GM23248 (cell line): ENCODE results near the gene STARD10. TPM values are rescaled to one million over a fixed set of nuclear protein-coding genes. Genes with fewer than 3 reads are reported as not detected.

Experiments used
- DNase-seq: peaks from one replicate; pipeline ENCODE4 v3.0.0-alpha.2; 2015
- H2AFZ ChIP-seq: fragments of 200-600 bp; sonication (generic); 2 replicates; pipeline ENCODE4 v1.6.1; 2016; ENCODE audit warnings: antibody characterized with exemption
- H3F3A ChIP-seq: fragments of 200-600 bp; sonication (generic); 2 replicates; pipeline ENCODE4 v1.6.1; 2016; ENCODE audit warnings: mild to moderate bottlenecking, antibody characterized with exemption, mixed run types; ENCODE audit not compliant: insufficient read depth
- H3K27ac ChIP-seq: fragments of 200-600 bp; sonication (generic); 2 replicates; pipeline ENCODE4 v1.5.1; 2016; ENCODE audit warnings: mild to moderate bottlenecking
- H3K27me3 ChIP-seq: fragments of 200-600 bp; sonication (generic); replicated peaks from 2 replicates; pipeline ENCODE4 v1.6.1; 2016; ENCODE audit warnings: mild to moderate bottlenecking; ENCODE audit not compliant: insufficient read depth
- H3K36me3 ChIP-seq: fragments of 200-600 bp; sonication (generic); 2 replicates; pipeline ENCODE4 v1.6.1; 2016; ENCODE audit warnings: low read depth, mild to moderate bottlenecking
- H3K4me1 ChIP-seq: fragments of 200-600 bp; sonication (generic); 2 replicates; pipeline ENCODE4 v1.6.1; 2016; ENCODE audit warnings: mild to moderate bottlenecking; ENCODE audit not compliant: insufficient read depth
- H3K4me2 ChIP-seq: fragments of 200-600 bp; sonication (generic); one replicate; pipeline ENCODE4 v1.6.1; 2016; ENCODE audit warnings: mild to moderate bottlenecking; ENCODE audit not compliant: unreplicated experiment
- H3K4me3 ChIP-seq: fragments of 200-600 bp; sonication (generic); 2 replicates; pipeline ENCODE4 v1.5.1; 2016; ENCODE audit warnings: mild to moderate bottlenecking
- H3K79me2 ChIP-seq: fragments of 200-600 bp; sonication (generic); 2 replicates; pipeline ENCODE4 v1.6.1; 2016; ENCODE audit warnings: mild to moderate bottlenecking; ENCODE audit not compliant: insufficient read depth
- H3K9ac ChIP-seq: fragments of 200-600 bp; sonication (generic); 2 replicates; pipeline ENCODE4 v1.6.1; 2016; ENCODE audit warnings: mild to moderate bottlenecking
- H3K9me2 ChIP-seq: fragments of 200-600 bp; sonication (generic); 2 replicates; pipeline ENCODE4 v1.6.1; 2016; ENCODE audit warnings: mixed run types, mild to moderate bottlenecking, moderate library complexity; ENCODE audit not compliant: insufficient read depth
- H3K9me3 ChIP-seq: fragments of 200-600 bp; sonication (generic); one replicate; pipeline ENCODE4 v1.6.1; 2017; ENCODE audit warnings: low read depth
- H4K20me1 ChIP-seq: fragments of 200-600 bp; sonication (generic); 2 replicates; pipeline ENCODE4 v1.6.0; 2016; ENCODE audit not compliant: insufficient read depth
- EZH2 ChIP-seq: fragments of 200-600 bp; sonication (generic); IDR thresholded peaks from 2 replicates; pipeline ENCODE4 v1.6.1; 2018; ENCODE audit warnings: antibody characterized with exemption, mild to moderate bottlenecking; ENCODE audit not compliant: insufficient read depth, poor library complexity, severe bottlenecking
- EZH2phosphoT487 ChIP-seq: fragments of 200-600 bp; sonication (generic); IDR thresholded peaks from 2 replicates; pipeline ENCODE4 v1.6.1; 2018; ENCODE audit warnings: antibody characterized with exemption, moderate library complexity, mild to moderate bottlenecking, low read depth; ENCODE audit not compliant: insufficient read depth
- WGBS, 2 experiments: methylation state at CpG; one replicate each; pipeline ENCODE4 v1.1.6; 2015 to 2017; ENCODE audit warnings: low lambda C conversion rate in 2 of 2, low coverage in 1 of 2; ENCODE audit errors: missing lambda C conversion rate in 2 of 2; 5-methylcytosine and 5-hydroxymethylcytosine counted together
- in situ Hi-C: fragments of 300-500 bp; cut with MboI; formaldehyde crosslinking; loops from 2 replicates; pipeline ENCODE4 v1.15.0; 2020
- polyA plus RNA-seq: library from polyadenylated mRNA; unstranded; fragments of >200 nt; fragmentation: Nextera tagmentation; extraction: Ambion mirVana; gene quantifications from 2 replicates; pipeline ENCODE4 v1.2.1, GENCODE V29; 2016
- total RNA-seq: library from RNA; depleted of rRNA; stranded (reverse); fragments of >200 nt; shearing (Covaris generic); gene quantifications from 2 replicates; pipeline ENCODE4 v1.2.3, GENCODE V29; 2014

Gene STARD10
- total and polyA plus RNA-seq, 2 experiments from 2014 or later = 6.6 to 14.7 TPM

GRCh38 chr11:72741429-72741833 lies 52.4 kb downstream of the STARD10 start:
- no peaks in the 10 kb centered on the region for H3K36me3 ChIP-seq
- no peak overlapping the region for H3K4me3 ChIP-seq
- no peak overlapping the region for H3K4me2 ChIP-seq
- WGBS, 2 experiments = 91 to 92% methylated on average over 8 of the region's 8 CpGs
- H3K79me2 ChIP-seq = peaks cover 38% of the 10 kb centered on the region
- peaks cover 13% of the 10 kb centered on the region for H3F3A ChIP-seq
- no peak for DNase-seq
- H4K20me1 ChIP-seq = no peaks in the 10 kb centered on the region
- H3K27me3 ChIP-seq = no peaks in the 10 kb centered on the region
- no peak overlapping the region for H2AFZ ChIP-seq
- H3K27ac ChIP-seq = no peak overlapping the region
- no peaks in the 10 kb centered on the region for H3K9me3 ChIP-seq
- no peaks in the 10 kb centered on the region for H3K9me2 ChIP-seq
- in situ Hi-C loops = no loop called here
- no peak overlapping the region for H3K9ac ChIP-seq
- peaks cover 33% of the 10 kb centered on the region for H3K4me1 ChIP-seq
- no peak for TF ChIP-seq EZH2phosphoT487
- no peak for TF ChIP-seq EZH2

GRCh38 chr11:72740562-72741428 lies 53.1 kb downstream of the STARD10 start:
- Histone ChIP-seq H3K27me3 (no peaks in the 10 kb centered on the region), H4K20me1 (no peaks in the 10 kb centered on the region), H3K4me2 (no peak overlapping the region), H3F3A (peaks cover 19% of the 10 kb centered on the region), H3K9me3 (no peaks in the 10 kb centered on the region), H3K9me2 (no peaks in the 10 kb centered on the region), H3K36me3 (no peaks in the 10 kb centered on the region), H3K27ac (no peak overlapping the region), H3K4me3 (no peak overlapping the region), H3K4me1 (peaks cover 39% of the 10 kb centered on the region), H3K9ac (no peak overlapping the region), H3K79me2 (peaks cover 38% of the 10 kb centered on the region), H2AFZ (no peak overlapping the region)
- DNase-seq = no peak
- in situ Hi-C loops = no loop called here
- 92 to 96% methylated on average over 9 to 10 of the region's 10 CpGs for WGBS, 2 experiments
- TF ChIP-seq EZH2phosphoT487 = no peak
- TF ChIP-seq EZH2 = no peak

- no peak overlapping the region for H3K9ac ChIP-seq
- no peak overlapping the region for H3K27ac ChIP-seq
- no peaks in the 10 kb centered on the region for H3K9me3 ChIP-seq
- H4K20me1 ChIP-seq = no peaks in the 10 kb centered on the region
- no peak overlapping the region for H2AFZ ChIP-seq
- 96% methylated on average over 2 of the region's 2 CpGs for WGBS, 2 experiments
- no peak for DNase-seq
- peaks cover 41% of the 10 kb centered on the region for H3K79me2 ChIP-seq
- H3F3A ChIP-seq = peaks cover 25% of the 10 kb centered on the region
- peaks cover 45% of the 10 kb centered on the region for H3K4me1 ChIP-seq
- no peaks in the 10 kb centered on the region for H3K9me2 ChIP-seq
- no peak overlapping the region for H3K4me2 ChIP-seq
- in situ Hi-C loops = no loop called here
- TF ChIP-seq EZH2 (no peak), EZH2phosphoT487 (no peak)
- H3K36me3 ChIP-seq = no peaks in the 10 kb centered on the region
- no peak overlapping the region for H3K4me3 ChIP-seq
- H3K27me3 ChIP-seq = no peaks in the 10 kb centered on the region
These were observed 53.8 kb downstream of the STARD10 start for GRCh38 chr11:72740060-72740424.

GRCh38 chr11:72739240-72740059 lies 54.4 kb downstream of the STARD10 start:
- Histone ChIP-seq H3K27ac (no peak overlapping the region), H4K20me1 (no peaks in the 10 kb centered on the region), H3F3A (peaks cover 25% of the 10 kb centered on the region), H3K27me3 (no peaks in the 10 kb centered on the region), H3K79me2 (peaks cover 43% of the 10 kb centered on the region), H3K4me2 (no peak overlapping the region), H2AFZ (no peak overlapping the region), H3K4me1 (peaks cover 45% of the 10 kb centered on the region), H3K4me3 (no peak overlapping the region), H3K36me3 (no peaks in the 10 kb centered on the region), H3K9me3 (no peaks in the 10 kb centered on the region), H3K9ac (no peak overlapping the region), H3K9me2 (no peaks in the 10 kb centered on the region)
- in situ Hi-C loops = no loop called here
- TF ChIP-seq EZH2phosphoT487 = no peak
- TF ChIP-seq EZH2 = no peak
- 84 to 86% methylated on average over 10 of the region's 10 CpGs for WGBS, 2 experiments
- no peak for DNase-seq
